Trophoblast cell (in vitro differentiated cells and primary cell): ENCODE measurements around the gene PPP1R12B.
A peak's percentile ranks its signal among the peaks of the same experiment; 100 is the strongest.

ENCODE experiments used
- DNase-seq, 2 donors: peaks; one replicate each; pipeline ENCODE4 v3.0.0-alpha.2; 2016
- H2AFZ ChIP-seq: 2 replicates; pipeline ENCODE4 v1.6.1; 2013; ENCODE audit warnings: low read length, moderate library complexity, mild to moderate bottlenecking; ENCODE audit not compliant: insufficient read depth, poor library complexity
- H2AK5ac ChIP-seq: 2 replicates; pipeline ENCODE4 v1.6.1; 2013; ENCODE audit warnings: mild to moderate bottlenecking, low read length
- H2BK120ac ChIP-seq: 2 replicates; pipeline ENCODE4 v1.6.1; 2013; ENCODE audit warnings: low read length, mild to moderate bottlenecking, moderate library complexity; ENCODE audit not compliant: insufficient read depth, poor library complexity
- H2BK12ac ChIP-seq: 2 replicates; pipeline ENCODE4 v1.6.1; 2013; ENCODE audit warnings: mild to moderate bottlenecking, low read length, moderate library complexity
- H2BK5ac ChIP-seq: 2 replicates; pipeline ENCODE4 v1.6.1; 2013; ENCODE audit warnings: low read length, low read depth, moderate library complexity, mild to moderate bottlenecking; ENCODE audit not compliant: poor library complexity
- H3K14ac ChIP-seq: 2 replicates; pipeline ENCODE4 v1.6.1; 2013; ENCODE audit warnings: mild to moderate bottlenecking, low read length
- H3K18ac ChIP-seq: 2 replicates; pipeline ENCODE4 v1.6.1; 2013; ENCODE audit warnings: mild to moderate bottlenecking, low read length
- H3K23ac ChIP-seq: 2 replicates; pipeline ENCODE4 v1.6.1; 2013; ENCODE audit warnings: low read length
- H3K27ac ChIP-seq: 2 replicates; pipeline ENCODE4 v1.5.1; 2013; ENCODE audit warnings: low read depth, mild to moderate bottlenecking, inconsistent platforms, low read length, moderate library complexity
- H3K27me3 ChIP-seq: 2 replicates; pipeline ENCODE4 v1.6.1; 2013; ENCODE audit warnings: inconsistent platforms, mild to moderate bottlenecking, low read length, moderate library complexity; ENCODE audit not compliant: insufficient read depth
- H3K36me3 ChIP-seq, 2 experiments: 1 replicate in 1 of 2; 2 replicates in 1 of 2; pipeline ENCODE4 v1.6.1; 2013; ENCODE audit warnings: low read length in 2 of 2, mild to moderate bottlenecking in 2 of 2, moderate library complexity in 1 of 2; ENCODE audit not compliant: insufficient read depth in 2 of 2, control insufficient read depth in 1 of 2
- H3K4ac ChIP-seq: 2 replicates; pipeline ENCODE4 v1.6.1; 2013; ENCODE audit warnings: low read depth, mild to moderate bottlenecking, low read length, moderate library complexity
- H3K4me1 ChIP-seq, 2 experiments: 1 replicate in 1 of 2; 2 replicates in 1 of 2; pipeline ENCODE4 v1.6.1; 2013; ENCODE audit warnings: low read length in 2 of 2, mild to moderate bottlenecking in 2 of 2, moderate library complexity in 1 of 2; ENCODE audit not compliant: insufficient read depth in 2 of 2, control insufficient read depth in 1 of 2
- H3K4me2 ChIP-seq: 2 replicates; pipeline ENCODE4 v1.6.1; 2013; ENCODE audit warnings: inconsistent platforms, mild to moderate bottlenecking, low read length, moderate library complexity
- H3K4me3 ChIP-seq: 2 replicates; pipeline ENCODE4 v1.5.1; 2013; ENCODE audit warnings: mild to moderate bottlenecking, low read depth, low read length, inconsistent platforms
- H3K79me1 ChIP-seq: one replicate; pipeline ENCODE4 v1.6.1; 2013; ENCODE audit warnings: low read length
- H3K79me2 ChIP-seq: 2 replicates; pipeline ENCODE4 v1.6.1; 2013; ENCODE audit warnings: low read length, mild to moderate bottlenecking; ENCODE audit not compliant: control insufficient read depth, insufficient read depth, poor library complexity
- H3K9ac ChIP-seq: 2 replicates; pipeline ENCODE4 v1.6.1; 2013; ENCODE audit warnings: mild to moderate bottlenecking, low read length
- H3K9me3 ChIP-seq: 2 replicates; pipeline ENCODE4 v1.6.1; 2013; ENCODE audit warnings: low read depth, mild to moderate bottlenecking, control low read depth, inconsistent platforms, low read length; ENCODE audit not compliant: insufficient read depth
- H4K12ac ChIP-seq: 2 replicates; pipeline ENCODE4 v1.6.1; 2013; ENCODE audit warnings: low read depth, mild to moderate bottlenecking, low read length, moderate library complexity
- H4K8ac ChIP-seq: 2 replicates; pipeline ENCODE4 v1.6.1; 2013; ENCODE audit warnings: low read depth, mild to moderate bottlenecking, low read length, moderate library complexity
- H4K91ac ChIP-seq: one replicate; pipeline ENCODE4 v1.6.1; 2013; ENCODE audit warnings: low read depth, mild to moderate bottlenecking, low read length, moderate library complexity
- WGBS: extraction: QIAGEN DNeasy Blood & Tissue Kit; methylation state at CpG from one replicate; pipeline ENCODE4 v1.1.7; 2013; ENCODE audit warnings: missing lambda C conversion rate; ENCODE audit not compliant: insufficient read length, insufficient coverage; ENCODE audit errors: extremely low coverage; 5-methylcytosine and 5-hydroxymethylcytosine counted together

The PPP1R12B gene

GRCh38 chr1:202306535-202307345 is 41.8 kb upstream of the PPP1R12B start:
- peak overlapping the region; percentile 16 for H3K4me3 ChIP-seq
- H3K14ac ChIP-seq = no peak overlapping the region
- no CpG with 5 or more reads among the region's 9 CpGs for WGBS

GRCh38 chr1:202310071-202310725 is 38.3 kb upstream of the PPP1R12B start:
- Histone ChIP-seq H3K4ac (no peak overlapping the region), H3K4me2 (no peak overlapping the region), H4K8ac (no peak overlapping the region), H3K4me3 (no peak overlapping the region), H3K27ac (no peak overlapping the region), H3K23ac (no peak overlapping the region), H3K79me2 (no peaks in the 10 kb centered on the region), H4K12ac (no peak overlapping the region), H3K9ac (no peak overlapping the region), H2BK120ac (no peak overlapping the region), H2AK5ac (no peak overlapping the region), H2BK5ac (no peak overlapping the region), H2AFZ (no peak overlapping the region), H3K9me3 (peaks cover 2% of the 10 kb centered on the region), H3K14ac (no peak overlapping the region), H4K91ac (no peak overlapping the region), H2BK12ac (no peak overlapping the region), H3K27me3 (no peaks in the 10 kb centered on the region), H3K18ac (no peak overlapping the region), H3K4me1 (peaks cover 0 to 3% of the 10 kb centered on the region in 2 experiments), H3K36me3 (no peaks in the 10 kb centered on the region), H3K79me1 (no peaks in the 10 kb centered on the region)
- no peak for DNase-seq

More at GRCh38 chr1:202306535-202307345, 41.8 kb upstream of the PPP1R12B start:
- Histone ChIP-seq H2BK120ac (no peak overlapping the region), H3K23ac (no peak overlapping the region), H3K4me1 (no peaks in the 10 kb centered on the region), H2BK5ac (no peak overlapping the region), H3K9me3 (no peaks in the 10 kb centered on the region), H2BK12ac (no peak overlapping the region), H4K12ac (no peak overlapping the region), H4K8ac (no peak overlapping the region), H3K18ac (no peak overlapping the region), H3K4ac (no peak overlapping the region), H3K4me2 (no peak overlapping the region), H2AK5ac (no peak overlapping the region), H3K9ac (no peak overlapping the region), H3K79me1 (no peaks in the 10 kb centered on the region), H3K79me2 (no peaks in the 10 kb centered on the region), H3K27me3 (no peaks in the 10 kb centered on the region), H2AFZ (no peak overlapping the region), H3K27ac (no peak overlapping the region), H3K36me3 (no peaks in the 10 kb centered on the region), H4K91ac (no peak overlapping the region)
- no peak for DNase-seq

DNA sequence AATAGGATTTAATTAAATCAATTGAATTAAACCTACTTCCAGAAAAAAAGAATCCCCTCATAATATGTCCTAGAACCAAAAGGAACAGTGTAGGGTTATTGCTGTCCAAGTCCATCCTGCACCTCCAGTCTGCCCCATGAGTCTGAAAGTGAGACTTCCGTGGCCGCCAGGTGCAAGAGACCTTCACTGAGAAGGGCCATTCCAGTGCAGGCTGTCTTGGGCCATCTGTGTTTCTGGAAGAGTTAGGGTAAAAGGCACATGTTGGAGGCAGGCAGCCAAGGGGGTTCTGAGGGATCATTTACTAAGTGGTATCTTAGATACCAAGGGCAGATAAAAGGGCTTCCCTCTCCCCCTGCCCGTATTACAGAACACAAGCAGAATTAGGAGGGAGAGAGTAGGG is 37.8 kb upstream of the PPP1R12B start:
- Histone ChIP-seq H2BK5ac (no peak overlapping the region), H3K23ac (no peak overlapping the region), H3K4me1 (peaks cover 0 to 3% of the 10 kb centered on the region in 2 experiments), H2AFZ (no peak overlapping the region), H3K9ac (no peak overlapping the region), H3K18ac (no peak overlapping the region), H3K36me3 (no peaks in the 10 kb centered on the region), H2AK5ac (no peak overlapping the region), H3K79me1 (no peaks in the 10 kb centered on the region), H3K4ac (no peak overlapping the region), H3K27ac (no peak overlapping the region), H2BK120ac (no peak overlapping the region), H3K27me3 (no peaks in the 10 kb centered on the region), H3K9me3 (peaks cover 2% of the 10 kb centered on the region), H3K4me3 (no peak overlapping the region), H2BK12ac (no peak overlapping the region), H4K91ac (no peak overlapping the region), H3K79me2 (no peaks in the 10 kb centered on the region), H3K4me2 (no peak overlapping the region), H4K8ac (no peak overlapping the region), H4K12ac (no peak overlapping the region), H3K14ac (no peak overlapping the region)
- DNase-seq = no peak
- WGBS = no CpG with 5 or more reads among the region's 3 CpGs

- no peak overlapping the region for H3K14ac ChIP-seq
- H2BK5ac ChIP-seq = no peak overlapping the region
- no peaks in the 10 kb centered on the region for H3K79me1 ChIP-seq
- H2BK12ac ChIP-seq = no peak overlapping the region
- H3K36me3 ChIP-seq = no peaks in the 10 kb centered on the region
- H3K27ac ChIP-seq = no peak overlapping the region
- H2AFZ ChIP-seq = no peak overlapping the region
- no peaks in the 10 kb centered on the region for H3K27me3 ChIP-seq
- H3K4ac ChIP-seq = no peak overlapping the region
- no peak overlapping the region for H4K12ac ChIP-seq
- no CpG with 5 or more reads among the region's 14 CpGs for WGBS
- peak in 1 of 2 donors; percentile 3 for DNase-seq
- H3K18ac ChIP-seq = no peak overlapping the region
- no peak overlapping the region for H2AK5ac ChIP-seq
- peaks cover 2% of the 10 kb centered on the region for H3K9me3 ChIP-seq
- H4K91ac ChIP-seq = no peak overlapping the region
- H3K4me3 ChIP-seq = no peak overlapping the region
- no peaks in the 10 kb centered on the region for H3K79me2 ChIP-seq
- peaks cover 0 to 3% of the 10 kb centered on the region in 2 experiments for H3K4me1 ChIP-seq
- H3K9ac ChIP-seq = no peak overlapping the region
- no peak overlapping the region for H3K23ac ChIP-seq
- no peak overlapping the region for H2BK120ac ChIP-seq
- no peak overlapping the region for H4K8ac ChIP-seq
- no peak overlapping the region for H3K4me2 ChIP-seq
These were observed 36.4 kb upstream of the PPP1R12B start for GRCh38 chr1:202311875-202312635.
